HT-29 (cell line): ENCODE results near the gene FERMT2. TPM values are rescaled to one million over a fixed set of nuclear protein-coding genes. Genes with fewer than 3 reads are reported as not detected.

ENCODE experiments used
- DNase-seq: peaks from one replicate; pipeline ENCODE4 v3.0.0-alpha.2; 2015; ENCODE audit warnings: low spot score
- total RNA-seq: library from RNA; depleted of rRNA; stranded (reverse); fragments of >200 nt; shearing (Covaris generic); gene quantifications from 2 replicates; pipeline ENCODE4 v1.2.3, GENCODE V29; 2014; rRNA removed

Gene FERMT2, protein sequence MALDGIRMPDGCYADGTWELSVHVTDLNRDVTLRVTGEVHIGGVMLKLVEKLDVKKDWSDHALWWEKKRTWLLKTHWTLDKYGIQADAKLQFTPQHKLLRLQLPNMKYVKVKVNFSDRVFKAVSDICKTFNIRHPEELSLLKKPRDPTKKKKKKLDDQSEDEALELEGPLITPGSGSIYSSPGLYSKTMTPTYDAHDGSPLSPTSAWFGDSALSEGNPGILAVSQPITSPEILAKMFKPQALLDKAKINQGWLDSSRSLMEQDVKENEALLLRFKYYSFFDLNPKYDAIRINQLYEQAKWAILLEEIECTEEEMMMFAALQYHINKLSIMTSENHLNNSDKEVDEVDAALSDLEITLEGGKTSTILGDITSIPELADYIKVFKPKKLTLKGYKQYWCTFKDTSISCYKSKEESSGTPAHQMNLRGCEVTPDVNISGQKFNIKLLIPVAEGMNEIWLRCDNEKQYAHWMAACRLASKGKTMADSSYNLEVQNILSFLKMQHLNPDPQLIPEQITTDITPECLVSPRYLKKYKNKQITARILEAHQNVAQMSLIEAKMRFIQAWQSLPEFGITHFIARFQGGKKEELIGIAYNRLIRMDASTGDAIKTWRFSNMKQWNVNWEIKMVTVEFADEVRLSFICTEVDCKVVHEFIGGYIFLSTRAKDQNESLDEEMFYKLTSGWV
- total RNA-seq, result not detected in 2 replicates

GRCh38 chr14:52950898-52951680, at the start of gene FERMT2:
Gene FERMT2, minus strand, starts transcription at chr14:52951050. Its CDS starts 482 bp downstream, at chr14:52950568.
- DNase-seq, result no peak

DNA sequence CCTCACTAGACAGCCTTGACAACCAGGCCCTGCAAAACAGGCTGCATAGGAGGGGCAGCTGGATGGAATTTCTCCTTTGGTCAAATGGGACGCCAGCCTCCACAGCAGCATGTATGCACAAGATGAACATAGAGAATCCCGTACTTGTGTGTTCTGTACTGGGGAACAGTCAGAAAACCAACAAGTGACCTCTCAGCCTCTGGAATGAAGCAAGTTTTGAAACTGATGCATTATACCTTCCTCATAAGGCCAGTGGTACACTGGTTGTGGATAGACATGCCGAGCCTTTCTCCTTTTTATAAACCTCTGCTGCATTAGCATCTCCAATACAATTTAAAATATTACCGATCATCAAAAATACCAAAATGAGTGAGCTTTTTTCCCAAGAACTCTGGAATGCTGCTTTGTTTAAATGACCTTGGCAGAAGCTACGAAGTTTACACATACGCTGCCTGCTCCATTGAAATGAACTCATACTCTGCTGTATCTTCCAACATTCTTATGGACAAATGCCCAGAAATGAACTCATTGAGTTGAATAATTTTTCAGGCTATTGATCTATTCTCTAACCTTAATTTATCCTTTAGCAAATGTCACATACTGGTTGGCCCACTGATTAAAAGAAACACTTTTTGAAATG, 47.6 kb upstream of the FERMT2 start:
- no peak for DNase-seq

GRCh38 chr14:52996493-52996892, 45.6 kb upstream of the FERMT2 start:
- DNase-seq, result no peak

DNA sequence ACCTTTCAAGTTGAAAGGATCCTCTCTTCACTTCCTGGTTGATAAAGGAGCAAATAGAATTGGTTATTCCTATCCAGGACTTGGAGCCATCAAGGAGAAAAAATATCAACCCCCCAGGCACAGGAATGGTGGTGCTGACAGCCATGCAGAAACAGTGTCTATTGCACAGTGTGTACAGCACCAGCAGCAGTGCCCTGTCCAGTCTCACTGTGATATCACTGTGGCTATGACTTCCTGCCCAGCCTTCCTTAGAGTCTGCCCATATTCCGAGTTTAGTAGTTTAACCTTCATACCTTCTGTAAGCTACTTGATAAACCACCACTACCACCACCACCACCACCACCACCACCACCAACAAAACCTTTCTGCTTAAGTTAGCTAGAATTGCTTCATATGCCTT, 45.1 kb upstream of the FERMT2 start:
- DNase-seq, result no peak

- DNase-seq, result no peak
Observed at GRCh38 chr14:52992236-52992870, 41.5 kb upstream of the FERMT2 start.

- DNase-seq, result no peak
Observed at GRCh38 chr14:52988139-52988538, 37.3 kb upstream of the FERMT2 start.

DNA sequence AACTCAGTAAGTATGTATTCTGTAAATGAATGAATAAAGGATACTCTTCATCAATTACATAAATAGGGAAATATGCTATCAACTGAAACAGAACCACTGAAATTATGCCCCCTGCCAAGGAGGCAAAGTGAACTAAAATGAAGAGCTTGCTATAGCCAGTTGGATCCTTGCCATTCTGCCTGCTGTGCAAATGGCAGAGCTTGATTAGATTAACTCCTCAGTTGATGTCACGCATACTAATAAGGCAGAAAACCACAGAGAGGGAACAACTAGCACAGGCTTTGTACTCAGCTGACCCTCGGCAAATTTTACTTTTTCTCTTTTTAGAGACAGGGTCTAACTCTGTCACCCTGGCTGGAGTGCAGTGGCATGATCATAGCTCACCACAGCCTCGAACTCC, 36.7 kb upstream of the FERMT2 start:
- DNase-seq, result no peak

DNA sequence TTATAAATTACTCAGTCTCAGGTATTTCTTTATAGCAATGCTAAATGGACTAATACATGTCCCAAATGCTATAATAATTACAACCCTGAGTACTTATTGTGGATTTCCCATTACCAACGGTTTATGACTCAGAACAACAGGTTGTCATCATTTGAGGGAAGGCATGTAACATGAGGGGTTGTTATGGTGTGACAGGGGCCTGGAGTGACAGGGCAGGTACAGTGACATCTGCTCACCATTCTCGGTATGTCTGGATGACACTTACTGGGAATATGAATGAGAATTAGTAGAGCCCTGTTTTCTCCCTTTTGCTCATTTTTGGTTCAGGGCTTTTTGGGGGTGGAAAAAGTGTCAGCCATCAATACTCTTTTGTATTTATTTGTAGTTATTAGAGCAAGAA, 36.2 kb upstream of the FERMT2 start:
- no peak for DNase-seq

GRCh38 chr14:52977798-52978197, 26.9 kb upstream of the FERMT2 start:
- no peak for DNase-seq

GRCh38 chr14:52974406-52974805, 23.6 kb upstream of the FERMT2 start:
- no peak for DNase-seq

DNA sequence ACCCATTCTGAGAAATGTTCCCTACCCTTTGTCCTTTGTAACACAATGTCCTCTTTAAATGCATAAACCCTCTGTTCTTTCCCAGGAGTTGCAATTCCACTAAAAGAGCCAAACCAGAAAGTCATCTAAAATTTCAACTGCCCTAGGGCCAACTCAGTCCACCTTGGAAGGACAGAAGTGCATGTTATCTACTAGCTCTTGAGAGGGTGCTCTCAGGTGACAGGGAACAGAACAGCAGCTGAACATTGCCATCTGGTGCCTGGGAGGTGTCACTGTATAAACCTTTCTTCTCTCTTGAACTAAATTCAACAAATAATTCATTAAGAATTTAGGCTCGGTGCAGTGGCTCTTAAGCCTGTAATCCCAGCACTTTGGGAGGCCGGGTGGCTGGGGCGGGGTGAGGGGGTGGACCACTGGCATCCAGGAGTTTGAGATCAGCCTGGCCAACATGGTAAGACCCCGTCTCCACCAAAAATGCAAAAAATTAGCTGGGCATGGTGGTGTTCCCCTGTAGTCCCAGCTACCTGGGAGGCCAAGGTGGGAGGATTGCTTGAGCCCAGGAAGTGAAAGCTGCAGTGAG, 10.3 kb upstream of the FERMT2 start:
- DNase-seq, result peak; percentile 48

DNA sequence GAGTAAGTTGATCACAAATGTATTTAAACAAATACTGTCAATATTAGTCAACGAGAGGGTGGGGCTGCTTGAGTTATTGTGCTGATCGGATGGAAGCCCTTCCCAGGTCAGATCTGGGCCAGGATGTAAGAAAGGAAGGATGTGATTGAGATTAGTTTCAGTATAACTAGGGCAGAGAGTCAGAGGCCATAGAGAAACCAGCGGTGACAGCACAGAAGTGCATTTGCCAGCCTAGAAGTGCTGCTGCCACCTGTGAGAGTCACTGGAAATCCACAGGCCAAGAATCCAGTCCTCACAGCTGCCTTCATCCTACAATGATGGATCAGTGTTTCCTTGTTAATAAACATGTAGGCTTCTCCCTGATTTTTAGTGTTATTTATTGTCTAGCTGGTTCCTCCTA, 9.8 kb upstream of the FERMT2 start:
- no peak for DNase-seq

- DNase-seq, result no peak
Observed at GRCh38 chr14:52954346-52955214, 3.7 kb upstream of the FERMT2 start.

DNA sequence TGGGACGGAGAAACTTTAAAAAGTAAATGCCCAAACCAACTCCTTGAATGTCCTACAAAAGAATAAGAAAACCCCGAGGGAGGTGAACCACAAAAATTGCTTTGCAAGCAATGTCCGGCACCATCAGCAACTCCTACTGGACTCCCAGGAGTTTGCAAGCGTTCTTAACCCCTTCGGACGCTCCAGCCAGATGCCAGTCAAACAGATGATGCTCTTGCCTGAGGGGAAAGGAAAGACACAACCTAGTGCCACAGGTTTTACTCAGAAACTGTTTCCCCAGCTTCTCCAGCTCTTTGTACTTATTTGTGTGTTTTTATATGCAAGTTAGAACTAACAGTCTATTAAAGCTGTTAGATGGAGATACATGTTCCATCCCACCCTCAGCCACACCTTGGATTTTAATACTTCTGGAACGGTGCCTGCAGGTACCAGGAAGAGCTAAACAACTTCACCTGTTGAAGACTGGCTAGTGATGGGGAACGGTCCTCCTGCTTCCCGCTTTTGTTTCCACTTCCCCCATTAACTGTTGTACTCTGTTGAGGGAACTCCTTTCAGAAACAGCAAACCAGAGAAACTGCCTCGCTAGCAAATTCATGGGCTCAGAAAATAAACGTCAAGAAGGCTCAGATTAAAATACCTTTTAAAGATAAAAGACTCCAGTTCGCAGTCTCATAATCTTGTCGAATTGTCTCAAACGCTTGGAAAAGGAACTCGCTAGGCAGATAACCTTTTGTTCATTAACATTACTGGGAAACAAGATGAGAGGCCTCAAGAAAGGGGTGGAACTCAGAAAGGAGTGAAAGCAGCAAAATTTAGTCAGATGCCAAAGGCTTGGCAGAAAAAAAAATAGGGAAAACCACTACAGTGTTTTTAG, 1.1 kb upstream of the FERMT2 start:
- no peak for DNase-seq

DNA sequence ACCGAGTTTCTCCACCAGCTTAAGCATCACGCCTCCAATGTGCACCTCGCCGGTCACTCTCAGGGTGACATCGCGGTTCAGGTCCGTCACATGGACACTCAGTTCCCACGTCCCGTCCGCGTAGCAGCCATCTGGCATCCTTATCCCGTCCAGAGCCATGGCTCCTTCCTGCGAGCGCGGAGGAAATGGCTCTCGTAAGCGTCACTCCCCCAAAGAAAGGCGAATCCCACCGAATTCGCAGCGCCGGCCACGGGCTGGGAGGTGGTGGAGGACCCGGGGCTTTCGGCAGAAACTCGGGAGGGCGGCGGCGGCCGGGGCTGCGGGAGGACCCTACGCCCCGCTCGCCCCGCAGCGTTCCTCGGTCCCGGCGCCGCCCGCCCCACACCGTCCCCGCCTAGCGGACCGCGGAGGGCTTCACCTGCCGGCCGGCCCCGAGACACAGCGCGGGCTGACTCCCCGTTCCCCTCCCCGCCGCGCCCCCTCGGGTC, 396 bp downstream of the FERMT2 start:
- no peak for DNase-seq

- DNase-seq, result no peak
Observed at GRCh38 chr14:52949711-52950409, 990 bp downstream of the FERMT2 start.

DNA sequence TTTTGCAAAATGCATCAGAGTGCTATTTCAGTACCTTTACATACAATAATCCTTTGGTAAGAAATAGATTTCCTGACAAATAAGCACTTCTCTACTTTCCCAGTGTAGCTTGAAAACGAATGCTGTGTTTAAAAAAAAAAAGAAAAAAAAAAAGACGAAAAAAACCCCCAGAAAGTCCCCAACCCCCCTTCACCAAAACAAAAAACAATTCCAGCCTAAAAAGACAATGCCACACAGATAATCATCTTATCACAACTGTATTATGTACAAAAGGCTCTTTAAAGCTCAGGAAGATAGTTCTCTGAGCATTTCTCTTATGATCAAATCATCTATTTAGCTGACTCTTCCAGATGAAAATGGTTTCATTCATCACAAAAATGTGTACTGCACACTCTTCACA, 1.6 kb downstream of the FERMT2 start:
- no peak for DNase-seq

GRCh38 chr14:52948836-52949235, 2.0 kb downstream of the FERMT2 start:
- no peak for DNase-seq
